ENCODE measurements around the gene PCDH15.

The PCDH15 gene

DNA sequence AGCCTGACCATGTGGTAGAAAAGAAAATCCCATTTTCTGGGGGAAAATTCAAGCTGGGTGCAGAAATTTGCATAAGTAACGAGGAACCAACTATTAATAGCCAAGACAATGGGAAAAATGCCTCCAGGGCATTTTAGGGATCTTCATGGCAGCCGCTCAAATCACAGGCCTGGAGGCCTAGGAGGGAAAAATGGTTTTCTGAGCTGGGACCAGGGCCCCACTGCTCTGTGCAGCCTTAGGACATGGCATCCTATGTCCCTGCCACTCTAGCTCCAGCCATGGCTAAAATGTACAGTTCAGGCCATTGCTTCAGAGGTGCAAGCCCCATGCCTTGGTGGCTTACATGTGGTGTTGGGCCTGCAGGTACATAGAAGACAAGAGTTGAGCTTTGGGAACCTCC, 459.0 kb downstream of the PCDH15 start:
- DNase-seq, result no peak

DNA sequence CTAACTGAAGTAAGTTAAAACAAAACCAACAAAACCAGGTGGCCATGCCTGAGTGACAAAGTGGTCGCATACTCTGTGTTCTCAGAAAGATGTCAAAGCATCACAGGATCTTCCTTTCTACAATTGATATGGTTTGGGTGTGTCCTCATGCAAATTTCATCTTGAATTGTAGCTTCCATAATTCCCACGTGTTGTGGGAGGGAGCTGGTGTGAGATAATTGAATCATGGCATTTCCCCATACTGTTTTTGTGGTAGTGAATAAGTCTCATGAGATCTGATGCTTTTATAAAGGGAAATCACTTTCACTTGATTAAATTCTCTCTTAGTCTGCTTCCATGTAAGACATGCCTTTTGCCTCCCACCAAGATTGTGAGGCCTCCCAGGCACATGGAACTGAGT, 465.7 kb downstream of the PCDH15 start:
- DNase-seq, result no peak

DNA sequence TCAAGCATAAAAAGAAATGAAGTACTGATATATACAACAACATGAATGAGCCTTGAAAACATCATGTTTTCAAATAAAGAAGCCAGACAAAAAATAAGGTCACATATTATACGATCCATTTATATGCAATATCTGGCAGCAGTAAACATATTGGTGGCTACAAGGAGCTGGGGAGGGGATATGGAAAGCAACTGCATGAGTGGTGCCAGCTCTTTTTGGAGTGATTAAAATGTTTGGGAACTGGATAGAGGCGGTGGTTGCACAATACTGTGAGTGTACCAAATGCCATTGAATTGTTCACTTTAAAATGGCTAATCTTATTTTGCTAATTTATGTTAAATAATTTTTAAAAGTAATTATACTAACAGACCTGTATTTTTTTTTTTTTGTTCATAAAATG, 481.7 kb downstream of the PCDH15 start:
- DNase-seq, result no peak

DNA sequence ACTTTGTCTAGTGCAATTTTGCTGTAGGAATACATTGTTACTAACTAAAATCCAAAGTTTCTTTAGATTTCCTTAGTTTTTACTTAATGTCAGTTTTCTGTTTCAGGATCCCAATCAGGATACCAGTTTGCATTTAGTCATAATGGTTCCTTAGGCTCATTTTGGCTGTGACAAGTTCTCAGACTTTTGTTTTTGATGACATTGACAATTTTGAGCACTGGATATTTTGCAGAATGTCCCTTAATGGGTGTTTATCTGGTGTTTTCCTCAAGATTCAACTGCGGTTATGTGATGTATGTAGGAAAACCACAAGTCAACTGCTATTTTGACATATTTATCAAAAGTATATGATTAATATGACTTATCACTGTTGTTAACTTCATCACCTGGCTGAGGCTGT, 482.6 kb downstream of the PCDH15 start:
- DNase-seq, result no peak

DNA sequence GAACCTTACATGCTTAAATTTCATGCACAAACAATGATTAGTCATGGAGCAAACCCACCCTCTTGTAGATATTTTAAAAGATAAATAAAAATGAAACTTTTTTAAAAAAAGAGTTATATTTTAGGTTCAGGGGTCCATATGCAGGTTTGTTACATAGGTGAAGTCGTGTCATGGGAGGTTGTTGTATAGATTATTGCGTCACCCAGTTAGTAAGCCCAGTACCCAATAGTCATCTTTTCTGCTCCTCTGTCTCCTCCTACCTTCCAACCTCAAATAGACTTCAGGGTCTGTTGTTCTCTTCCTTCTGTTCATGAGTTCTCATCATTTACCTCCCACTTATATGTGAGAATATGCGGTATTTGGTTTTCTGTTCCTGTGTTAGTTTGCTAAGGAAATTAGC, 486.6 kb downstream of the PCDH15 start:
- DNase-seq, result no peak

DNA sequence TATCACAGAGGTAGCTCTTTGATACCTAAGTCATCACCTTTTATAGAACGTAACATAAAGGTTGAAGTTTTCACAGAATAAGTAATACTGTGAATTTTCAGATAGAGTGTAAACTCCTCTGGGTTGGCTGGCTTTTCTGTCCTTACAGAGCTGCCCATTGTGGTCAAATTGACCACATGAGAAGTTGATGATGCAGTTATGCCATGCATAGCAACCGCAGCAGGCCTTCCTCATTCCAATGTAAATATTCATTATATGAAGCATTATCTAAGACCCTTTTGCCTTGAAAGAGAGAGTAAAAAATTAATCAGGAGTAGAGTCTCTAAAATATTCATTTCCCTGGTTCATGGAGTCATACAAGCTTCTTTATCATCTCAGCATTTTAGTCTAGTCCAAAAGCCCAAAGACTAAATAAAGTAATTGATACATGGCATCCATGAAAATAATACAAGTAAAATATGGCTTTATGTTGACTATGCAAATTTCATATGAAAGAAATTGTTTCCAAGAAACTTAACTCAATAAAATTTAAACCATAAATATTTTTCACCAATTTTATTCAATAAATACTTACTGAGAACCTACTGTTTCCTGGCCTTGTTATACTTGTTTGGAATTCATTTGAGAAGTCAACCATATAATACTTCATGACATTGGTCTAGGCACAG, 516.4 kb downstream of the PCDH15 start:
- DNase-seq, result no peak

DNA sequence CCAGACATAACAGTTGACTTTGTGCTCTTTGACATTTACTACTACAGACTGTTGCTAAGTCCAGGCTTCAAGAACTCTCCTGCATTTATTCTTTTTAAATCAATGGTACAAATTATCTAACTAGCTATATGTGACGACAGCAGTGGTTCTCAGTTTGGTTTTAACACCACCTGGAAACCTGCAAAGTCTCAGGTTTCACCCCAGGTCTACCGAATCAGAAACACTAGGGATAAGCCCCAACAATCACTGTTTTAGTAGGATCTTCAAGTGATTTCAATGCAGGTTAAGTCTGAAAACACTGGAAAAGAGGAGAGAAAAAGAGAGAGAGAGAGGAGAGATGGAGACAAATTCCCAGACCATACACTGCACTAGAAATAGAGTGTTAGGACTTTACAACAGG, 519.0 kb downstream of the PCDH15 start:
- no peak for DNase-seq

DNA sequence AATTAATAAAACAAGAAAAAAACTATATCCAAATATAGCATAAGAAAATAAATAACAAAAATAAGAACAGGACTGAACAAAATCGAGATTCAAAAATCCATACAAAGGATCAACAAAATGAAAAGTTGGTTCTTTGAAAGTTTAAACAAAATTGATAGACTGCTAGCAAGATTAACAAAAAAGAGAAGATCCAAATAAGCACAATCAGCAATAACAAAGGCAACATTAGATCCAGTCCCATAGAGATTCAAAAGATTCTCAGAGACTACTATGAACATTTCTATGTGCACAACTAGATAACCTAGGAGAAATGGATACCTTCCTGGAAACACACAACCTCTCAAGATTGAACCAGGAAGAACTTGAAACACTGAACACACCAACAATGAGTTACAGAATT, 534.6 kb downstream of the PCDH15 start:
- DNase-seq, result no peak

DNA sequence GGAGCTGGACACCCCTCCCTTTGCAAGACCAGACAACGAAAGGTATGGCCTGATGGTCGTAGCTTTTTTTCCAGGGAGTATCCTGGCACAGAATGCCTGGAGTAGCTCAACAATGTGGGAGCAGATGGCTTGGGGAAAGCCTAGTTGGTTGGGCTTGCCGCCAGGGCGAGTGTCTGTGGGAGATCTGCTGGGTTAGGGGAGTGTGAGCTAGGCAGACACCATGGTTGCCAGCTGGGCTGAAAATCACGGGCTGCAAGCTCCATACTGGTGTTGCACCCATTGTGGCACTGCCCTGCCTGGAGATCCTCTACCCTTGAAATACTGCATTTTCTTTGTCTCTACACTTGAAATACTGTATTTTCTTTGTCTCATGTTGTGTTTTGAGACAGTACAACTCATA, 538.3 kb downstream of the PCDH15 start:
- DNase-seq, result no peak

DNA sequence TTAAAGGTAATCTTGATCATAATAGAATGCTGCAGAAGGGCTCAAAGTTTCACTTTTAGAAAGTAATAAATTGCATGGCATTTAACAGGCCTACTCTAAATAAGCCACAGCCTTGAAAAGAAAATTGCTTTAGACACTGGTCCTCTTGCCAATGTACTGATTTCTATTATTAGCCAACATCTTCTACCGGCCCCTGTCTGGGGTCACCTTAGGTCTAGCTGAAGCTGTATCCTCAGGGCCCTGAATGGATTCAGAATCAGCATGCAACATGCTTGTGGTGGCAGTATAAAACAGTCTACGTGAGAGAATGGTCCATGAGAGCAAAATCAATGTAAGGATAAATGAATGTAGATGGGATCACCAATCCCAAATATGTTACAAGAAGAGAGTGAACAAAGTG, 541.9 kb downstream of the PCDH15 start:
- no peak for DNase-seq

DNA sequence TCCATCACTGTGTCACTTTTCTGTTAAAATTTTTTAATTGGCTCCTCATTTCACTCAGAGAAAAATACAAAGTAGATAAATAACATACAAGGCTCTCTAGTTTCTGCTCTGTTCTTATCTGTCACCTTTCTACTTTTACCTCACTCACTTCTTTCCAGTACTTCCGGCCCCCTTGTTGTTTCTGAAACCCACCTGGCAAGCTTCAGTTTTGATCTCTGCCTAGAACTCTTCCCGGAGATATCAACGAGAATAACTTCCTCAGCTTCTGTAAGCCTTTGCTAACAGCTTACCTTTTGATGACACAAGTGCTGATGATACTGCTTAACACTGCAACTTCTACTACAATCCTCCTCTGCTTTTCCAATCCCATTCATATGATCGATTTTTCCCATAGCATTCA, 566.2 kb downstream of the PCDH15 start:
- DNase-seq, result no peak

DNA sequence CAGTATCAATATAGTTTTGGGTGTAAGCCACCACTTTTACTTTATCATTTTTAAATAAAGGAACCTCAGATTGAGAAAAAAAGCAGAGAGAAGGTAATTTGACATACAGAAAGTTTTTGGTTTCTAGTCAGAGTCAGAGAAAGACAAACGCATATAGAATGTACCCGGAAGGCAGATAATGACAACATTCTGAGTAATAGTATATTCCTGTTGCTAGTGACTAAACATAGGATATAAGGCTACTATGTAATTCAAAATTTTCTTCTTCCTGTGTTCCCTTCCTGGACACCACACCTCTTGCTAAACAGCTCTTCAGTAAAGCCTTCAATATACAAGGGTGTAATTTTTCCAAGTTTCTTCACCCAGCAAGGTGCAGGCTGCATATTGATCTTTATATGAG, 597.6 kb downstream of the PCDH15 start:
- no peak for DNase-seq

DNA sequence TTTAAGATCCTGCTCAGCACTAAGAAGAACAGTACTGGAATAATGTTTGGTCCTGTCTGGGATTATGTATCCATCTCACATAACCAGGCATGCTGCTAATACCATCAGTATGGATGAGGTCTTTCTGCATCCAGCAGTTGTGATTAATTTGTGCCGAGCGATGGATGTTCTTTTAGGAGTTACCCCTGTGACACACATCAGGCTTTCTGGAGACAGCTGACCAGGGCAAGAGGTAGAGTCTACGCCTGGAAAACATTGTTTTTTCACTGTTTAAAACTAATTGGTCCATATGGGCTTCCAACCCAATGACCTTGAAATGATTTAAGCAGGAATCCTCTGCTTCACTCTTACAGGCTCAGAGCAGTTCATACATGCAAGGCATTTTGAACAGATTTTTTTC, 603.0 kb downstream of the PCDH15 start:
- no peak for DNase-seq

DNA sequence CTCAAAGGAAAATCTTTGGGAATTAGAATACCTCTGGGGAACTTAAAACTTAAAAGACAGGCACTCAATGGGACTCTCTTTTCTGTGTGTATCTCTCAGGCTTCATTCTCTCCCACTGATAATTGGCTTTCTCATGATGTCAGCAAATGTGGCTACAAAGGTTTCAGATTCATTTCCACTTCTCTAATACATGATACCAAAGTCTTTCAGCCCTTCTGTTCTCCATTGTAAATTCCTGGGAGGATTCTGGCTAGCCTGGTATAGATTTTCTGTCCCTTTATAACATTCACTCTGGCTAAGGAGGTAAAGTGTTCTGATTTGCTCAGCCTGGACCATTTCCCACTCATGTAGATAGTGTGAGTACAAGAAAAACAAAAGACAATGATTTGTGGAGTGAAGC, 606.2 kb downstream of the PCDH15 start:
- no peak for DNase-seq

DNA sequence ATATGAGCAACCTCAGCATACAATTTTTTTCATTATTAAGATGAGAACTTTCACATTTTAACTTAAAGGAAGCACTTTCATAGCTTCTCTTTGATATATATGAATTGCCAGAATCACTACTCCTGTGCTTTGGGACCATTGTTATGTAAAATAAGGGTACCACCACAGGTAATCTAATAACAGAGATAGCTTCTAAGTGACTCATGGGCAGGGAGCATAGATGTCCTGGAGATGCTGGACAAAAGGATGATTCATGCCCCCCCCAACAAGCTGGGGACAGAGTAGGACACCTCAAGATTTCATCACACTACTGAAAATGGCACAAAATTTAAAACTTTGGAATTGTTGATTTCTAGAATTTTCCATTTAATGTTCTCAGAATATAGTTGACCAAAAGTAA, 641.1 kb downstream of the PCDH15 start:
- no peak for DNase-seq

DNA sequence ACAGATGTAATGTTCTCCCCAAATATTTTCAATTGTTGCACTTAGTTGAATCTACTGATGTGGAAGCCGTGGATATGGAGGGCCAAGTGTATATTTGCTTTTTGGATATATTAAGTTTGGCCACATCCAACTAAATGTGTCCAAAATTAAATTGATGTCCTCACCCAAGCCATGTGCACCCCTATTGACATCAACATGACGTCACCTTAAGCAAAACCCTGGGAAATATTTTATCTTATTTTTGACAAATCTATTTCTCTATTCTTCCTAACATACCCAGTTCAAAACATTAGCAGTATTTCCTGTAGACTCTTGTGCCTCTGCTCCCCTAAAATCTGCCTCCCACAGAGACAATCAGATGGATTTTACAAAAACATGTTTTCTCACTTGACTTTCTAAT, 652.5 kb downstream of the PCDH15 start:
- DNase-seq, result no peak

DNA sequence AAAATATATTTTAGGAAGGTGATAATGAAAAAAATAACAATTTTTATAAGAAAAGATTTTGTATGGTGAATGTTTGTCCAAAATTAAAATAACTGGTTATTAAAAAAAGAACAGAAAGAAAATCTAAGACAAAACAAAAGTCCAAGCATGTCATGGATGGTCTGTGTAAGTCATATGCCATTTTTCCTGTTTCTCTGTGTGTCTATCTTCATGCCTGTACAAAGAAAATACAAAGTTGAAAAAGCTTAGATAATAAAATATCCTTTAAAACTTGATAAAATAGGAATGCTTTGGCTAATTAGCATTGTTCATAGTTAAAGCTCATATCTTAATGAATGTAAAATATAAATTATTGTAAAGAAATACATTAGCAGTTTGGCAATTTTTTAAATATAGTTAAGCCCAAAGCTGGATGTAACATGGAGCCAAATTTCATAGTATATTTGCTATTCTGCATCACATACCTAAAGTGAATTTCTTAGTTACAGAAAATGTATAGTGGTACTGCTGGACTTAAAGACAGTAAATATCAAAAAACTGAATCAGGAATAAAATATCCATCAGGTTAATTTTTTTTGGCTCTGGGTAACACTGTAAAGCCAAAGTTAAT, 661.1 kb downstream of the PCDH15 start:
- DNase-seq, result no peak

DNA sequence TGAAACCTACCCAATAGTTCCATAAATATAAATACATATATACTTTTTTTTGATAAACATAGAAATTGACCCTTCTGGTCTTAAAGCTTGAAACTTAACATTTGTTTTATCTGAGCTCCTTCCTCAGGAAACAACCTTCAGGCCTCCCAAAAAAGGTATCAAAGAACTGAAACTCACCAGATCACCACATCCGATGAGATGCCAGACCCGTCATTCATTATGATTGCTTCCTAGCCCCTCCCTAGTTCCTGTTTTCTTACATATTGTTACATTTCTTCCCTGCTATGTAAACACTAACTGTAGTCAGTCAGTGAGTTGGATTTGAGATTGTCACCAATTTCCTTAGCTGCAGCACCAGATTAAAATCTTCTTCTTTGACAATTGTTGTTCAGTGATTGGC, 663.6 kb downstream of the PCDH15 start:
- DNase-seq, result no peak

DNA sequence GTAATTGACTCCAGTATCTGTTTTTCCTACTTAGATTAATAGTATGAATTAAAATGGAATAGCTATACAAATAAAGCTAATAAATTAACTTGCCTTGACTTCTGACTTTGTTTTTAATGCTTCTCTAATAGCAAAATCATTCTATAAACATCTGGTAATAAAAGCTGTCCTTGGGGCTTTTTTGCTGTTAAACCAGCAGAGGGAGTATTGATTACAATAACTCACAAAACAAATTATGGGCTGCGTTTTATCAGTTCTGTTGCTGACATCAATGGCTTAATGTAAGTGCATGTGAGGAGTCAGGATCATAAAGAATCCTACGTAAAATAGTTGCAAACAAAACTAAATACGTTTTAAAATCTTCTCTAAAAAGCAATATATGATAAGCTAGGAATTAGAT, 667.8 kb downstream of the PCDH15 start:
- peak; percentile 4 for DNase-seq

DNA sequence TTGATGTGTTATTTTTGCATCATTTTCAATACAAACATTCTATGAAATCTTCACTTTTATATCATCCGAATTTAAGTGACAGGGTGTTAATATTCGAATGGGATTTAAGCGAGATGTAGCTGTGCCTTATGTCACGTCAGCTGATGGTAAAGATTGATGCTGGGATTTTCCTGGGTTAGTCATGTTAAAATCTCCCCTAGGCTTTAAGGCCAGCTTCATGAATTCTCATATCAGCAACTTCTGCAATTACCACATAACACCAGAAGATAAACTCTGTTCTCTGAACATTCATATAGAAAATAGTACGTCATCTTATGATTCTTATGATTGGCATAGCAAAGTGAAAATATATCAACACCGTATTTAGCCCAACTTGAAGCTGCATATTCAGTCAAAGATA, 669.2 kb downstream of the PCDH15 start:
- no peak for DNase-seq

DNA sequence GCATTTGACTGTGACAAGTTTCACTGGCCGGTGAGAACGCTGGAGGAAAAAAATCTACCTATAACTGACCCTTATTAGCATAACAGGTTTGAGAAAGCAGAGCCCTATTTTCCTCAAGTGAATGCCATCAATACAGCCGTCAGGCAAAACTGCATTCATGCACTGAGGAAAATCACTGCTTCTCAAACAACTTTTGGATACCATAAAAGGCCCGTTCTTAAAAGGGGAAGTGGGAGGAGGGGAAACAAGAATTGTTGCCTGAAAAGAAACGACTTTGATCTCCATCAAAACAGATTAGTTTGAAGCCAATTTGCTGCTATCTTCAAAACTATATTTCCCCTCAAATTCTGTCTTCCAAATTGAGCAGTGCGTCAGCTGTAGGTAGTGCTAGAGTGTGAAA, 670.6 kb downstream of the PCDH15 start:
- no peak for DNase-seq

DNA sequence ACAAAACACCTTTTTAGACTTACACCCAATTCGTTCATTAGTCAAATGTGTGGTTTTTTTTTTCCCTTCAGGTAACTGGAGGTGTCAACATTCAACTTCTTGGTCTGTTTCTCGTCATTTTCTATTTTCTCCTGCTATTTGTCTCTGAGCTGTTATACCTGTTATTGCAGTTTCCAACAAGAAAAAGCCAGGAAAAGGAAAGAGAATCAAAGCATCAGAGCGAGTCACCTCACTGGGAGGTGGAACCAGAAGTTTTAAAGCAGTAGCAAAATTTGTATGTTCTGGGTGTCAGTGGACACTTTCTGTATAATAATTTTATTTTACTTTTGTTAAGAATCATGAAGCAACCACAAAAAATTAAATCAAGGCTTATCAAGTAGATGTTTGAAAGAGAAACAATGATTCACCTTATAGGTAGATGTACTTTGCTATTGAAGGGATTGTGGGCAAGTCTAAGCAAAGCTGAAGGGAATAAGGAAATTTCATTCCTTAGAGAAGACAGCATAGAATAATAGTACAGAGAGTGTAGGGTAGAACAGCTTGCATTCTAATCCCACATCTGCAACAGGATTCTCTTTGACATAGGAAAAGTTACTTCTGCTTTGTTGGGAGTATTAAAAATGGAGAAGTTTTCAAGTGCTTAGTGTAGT, 675.8 kb downstream of the PCDH15 start:
- DNase-seq, result no peak

DNA sequence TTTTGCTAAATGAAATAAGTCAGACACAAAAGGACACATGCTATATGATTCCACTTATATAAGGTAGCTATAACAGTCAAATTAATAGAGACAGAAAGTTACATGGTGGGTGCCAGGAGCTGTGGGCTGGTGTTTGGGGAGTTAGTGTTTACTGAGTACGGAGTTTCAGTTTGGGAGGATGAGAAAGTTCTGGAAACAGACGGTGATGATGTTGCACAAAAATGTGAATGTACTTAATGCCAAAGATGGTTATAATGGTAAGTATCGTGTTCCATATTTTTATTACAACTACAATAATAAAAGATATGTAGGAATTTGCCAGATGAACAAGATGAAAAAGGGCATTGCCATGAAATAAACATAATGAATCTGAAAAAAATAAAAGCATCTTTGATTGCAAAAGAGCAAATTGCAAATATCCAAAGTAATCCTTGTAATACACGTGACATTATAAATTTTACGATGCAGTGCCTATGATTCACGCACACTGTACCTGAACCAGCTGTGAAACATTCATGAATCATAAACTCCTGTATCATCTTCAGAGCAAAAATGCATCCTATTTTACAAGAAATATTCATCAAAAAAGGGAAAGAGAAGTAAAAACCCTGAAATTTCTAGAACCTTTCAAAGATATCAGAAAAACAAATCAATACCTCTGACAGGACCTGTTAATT, 676.7 kb downstream of the PCDH15 start:
- DNase-seq, result no peak

DNA sequence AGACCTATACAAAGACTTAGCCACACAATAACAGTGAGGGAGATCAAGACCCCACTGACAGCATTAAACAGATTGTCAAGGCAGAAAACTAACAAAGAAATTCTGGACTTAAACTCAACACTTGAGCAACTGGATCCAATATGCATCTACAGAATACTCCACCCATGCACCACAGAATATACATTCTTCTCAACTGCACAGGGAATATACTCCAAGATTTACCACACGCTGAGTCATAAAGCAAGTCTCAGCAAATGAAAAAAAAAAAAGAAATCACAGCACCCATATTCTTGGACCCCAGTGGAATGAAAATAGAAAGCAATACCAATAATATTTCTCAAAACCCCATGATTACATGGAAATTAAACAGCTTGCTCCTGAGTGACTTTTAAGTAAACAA, 680.2 kb downstream of the PCDH15 start:
- DNase-seq, result no peak
